Measurements from ENCODE around the gene MUC12.
"Not testable (repeated sequence)": the region's sequence is repeated elsewhere in the genome, so short reads cannot be mapped to it uniquely, and the experiment has no call there.

The MUC12 gene

DNA sequence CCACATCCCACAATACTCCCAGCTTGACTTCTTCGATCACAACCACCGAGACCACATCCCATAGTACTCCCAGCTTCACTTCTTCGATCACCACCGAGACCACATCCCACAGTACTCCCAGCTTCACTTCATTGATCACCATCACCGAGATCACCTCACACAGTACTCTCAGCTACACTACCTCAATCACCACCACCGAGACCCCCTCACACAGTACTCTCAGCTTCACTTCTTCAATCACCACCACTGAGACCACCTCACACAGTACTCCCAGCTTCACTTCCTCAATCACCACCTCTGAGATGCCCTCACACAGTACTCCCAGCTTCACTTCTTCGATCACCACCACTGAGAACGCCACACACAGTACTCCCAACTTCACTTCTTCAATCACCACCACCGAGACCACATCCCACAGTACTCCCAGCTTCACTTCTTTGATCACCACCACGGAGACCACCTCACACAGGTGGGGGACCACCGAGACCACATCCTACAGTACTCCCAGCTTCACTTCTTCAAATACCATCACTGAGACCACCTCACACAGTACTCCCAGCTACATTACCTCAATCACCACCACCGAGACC lies 11.4 kb upstream of the MUC12 start:
- no peak for DNase-seq (ENCODE audit: low spot score)

GRCh38 chr7:100959894-100960293 lies 9.5 kb upstream of the MUC12 start:
- no peak for DNase-seq (ENCODE audit: low spot score)

GRCh38 chr7:100962537-100962936 lies 6.8 kb upstream of the MUC12 start:
- DNase-seq (ENCODE audit: low spot score): no peak

GRCh38 chr7:100963386-100963785 lies 6.0 kb upstream of the MUC12 start:
- no peak for DNase-seq (ENCODE audit: low spot score)

DNA sequence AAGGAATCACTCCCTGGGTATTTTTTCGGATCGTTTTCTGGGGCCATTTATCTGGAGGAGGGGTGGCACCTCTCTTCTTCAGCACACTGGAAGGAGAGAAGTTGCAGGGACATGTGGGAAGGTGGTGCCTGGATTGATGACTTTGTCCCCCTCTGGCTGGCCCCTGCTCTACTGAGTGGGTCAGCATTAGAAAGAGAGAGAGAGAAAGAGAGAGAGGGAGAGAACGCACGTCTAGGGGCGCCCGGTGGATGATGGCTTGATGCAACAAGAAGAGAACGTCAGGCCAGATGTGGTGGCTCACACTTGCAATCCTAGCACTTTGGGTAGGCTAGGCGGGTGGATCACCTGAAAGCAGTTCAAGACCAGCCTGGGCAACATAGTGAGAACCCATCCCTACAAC lies 5.5 kb upstream of the MUC12 start:
- DNase-seq (ENCODE audit: low spot score): no peak

- DNase-seq (ENCODE audit: low spot score): no peak
Measured at GRCh38 chr7:100964630-100965029, 4.7 kb upstream of the MUC12 start.

DNA sequence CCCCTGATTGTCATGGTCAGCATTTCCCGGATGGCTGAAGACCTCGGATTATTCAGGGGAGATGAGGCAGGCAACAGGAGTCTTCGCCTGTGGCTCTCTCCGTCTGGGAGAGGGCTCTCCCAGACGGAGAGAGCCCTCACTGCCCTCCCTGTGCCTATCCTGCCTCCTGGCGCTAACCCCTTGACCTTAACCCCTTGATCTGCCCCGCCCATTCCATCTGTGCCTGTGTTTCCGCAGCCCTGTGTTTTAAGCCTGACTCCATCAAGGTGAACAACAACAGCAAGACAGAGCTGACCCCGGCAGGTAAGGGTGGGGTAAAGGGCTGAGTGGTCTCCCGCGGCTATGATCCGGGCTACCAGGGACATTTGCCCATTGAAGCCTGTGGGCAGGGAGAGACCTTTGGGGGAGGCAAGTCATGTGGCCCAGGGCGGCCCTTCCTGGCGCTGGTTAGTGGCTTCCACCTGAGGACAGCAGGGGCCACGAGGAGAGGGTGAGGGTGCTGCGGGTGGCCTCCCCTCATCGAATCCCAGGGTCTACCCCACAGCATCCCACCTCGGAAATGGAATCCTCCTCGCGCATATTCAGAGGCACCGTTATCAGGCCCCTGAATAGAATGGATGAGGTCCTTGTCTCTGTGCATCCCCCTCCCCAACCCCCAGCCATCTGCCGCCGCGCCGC lies 4.2 kb upstream of the MUC12 start:
- no peak for DNase-seq (ENCODE audit: low spot score)

GRCh38 chr7:100965723-100966541 lies 3.4 kb upstream of the MUC12 start:
- DNase-seq (ENCODE audit: low spot score): peak; percentile 48

GRCh38 chr7:100966542-100967291 lies 2.6 kb upstream of the MUC12 start:
- no peak for DNase-seq (ENCODE audit: low spot score)

- no peak for DNase-seq (ENCODE audit: low spot score)
Measured at GRCh38 chr7:100967292-100967863, 2.0 kb upstream of the MUC12 start.

GRCh38 chr7:100968031-100968430 lies 1.3 kb upstream of the MUC12 start:
- no peak for DNase-seq (ENCODE audit: low spot score)

- no peak for DNase-seq (ENCODE audit: low spot score)
Measured at GRCh38 chr7:100968650-100969049, 715 bp upstream of the MUC12 start.

DNA sequence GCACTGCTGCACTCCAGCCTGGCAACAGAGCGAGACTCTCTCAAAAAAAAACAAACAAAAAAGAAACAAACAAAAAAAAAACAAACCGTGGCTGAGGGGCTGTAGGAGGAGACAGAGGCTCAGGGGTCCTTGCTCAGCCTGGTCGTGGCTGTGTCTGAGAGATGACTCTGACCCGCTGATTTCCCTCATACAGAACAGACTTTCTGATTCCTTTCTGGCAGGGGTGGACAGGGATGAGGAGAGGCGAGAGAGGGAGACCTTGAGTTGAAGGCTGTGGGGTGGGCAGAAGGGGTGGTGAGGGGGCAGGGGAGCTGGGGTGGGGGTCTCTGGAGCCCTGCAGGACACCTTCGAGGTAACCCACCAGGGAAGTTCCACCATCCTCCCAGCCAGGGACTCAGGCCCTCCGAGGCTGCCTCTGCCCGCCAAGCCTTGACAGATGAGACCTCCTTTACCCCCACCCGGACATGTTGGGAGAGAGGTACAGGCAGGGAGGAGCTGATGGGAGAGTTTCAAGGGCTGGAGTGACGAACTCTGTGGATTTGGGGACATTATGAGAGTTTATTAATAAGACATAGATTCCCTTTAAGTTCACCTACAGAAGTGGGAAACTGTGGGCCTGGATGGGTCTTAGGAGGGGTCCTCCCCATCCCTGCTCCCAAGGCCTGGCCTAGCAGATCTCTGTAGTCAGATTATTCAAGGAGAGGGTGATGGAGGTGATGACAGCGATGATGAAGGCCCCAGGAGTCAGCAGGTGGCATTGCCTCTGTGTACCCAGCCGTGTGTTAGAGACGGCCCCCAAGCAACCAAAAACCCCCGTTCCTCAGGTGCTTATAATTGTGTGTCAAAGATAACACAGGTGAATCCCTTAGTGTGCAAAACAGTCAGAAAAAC lies 2.0 kb downstream of the MUC12 start:
- no peak for DNase-seq (ENCODE audit: low spot score)

DNA sequence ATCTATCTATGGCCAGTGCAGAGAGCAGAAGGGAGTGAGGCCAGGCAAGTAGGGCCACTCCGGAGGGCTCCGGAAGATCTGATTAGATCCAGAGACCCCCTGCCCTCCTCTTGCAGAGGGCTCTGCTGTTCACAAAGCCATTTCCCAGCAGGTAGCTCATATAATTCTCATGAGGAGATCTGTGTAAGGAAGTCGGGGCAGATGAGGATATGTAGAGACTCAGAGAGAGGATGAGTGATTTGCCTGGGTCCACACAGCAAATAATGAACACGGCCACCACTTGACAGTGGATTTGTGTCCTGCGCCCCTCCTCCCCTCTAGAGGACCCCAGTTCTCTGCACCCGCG lies 2.6 kb downstream of the MUC12 start:
- DNase-seq (ENCODE audit: low spot score): no peak

DNA sequence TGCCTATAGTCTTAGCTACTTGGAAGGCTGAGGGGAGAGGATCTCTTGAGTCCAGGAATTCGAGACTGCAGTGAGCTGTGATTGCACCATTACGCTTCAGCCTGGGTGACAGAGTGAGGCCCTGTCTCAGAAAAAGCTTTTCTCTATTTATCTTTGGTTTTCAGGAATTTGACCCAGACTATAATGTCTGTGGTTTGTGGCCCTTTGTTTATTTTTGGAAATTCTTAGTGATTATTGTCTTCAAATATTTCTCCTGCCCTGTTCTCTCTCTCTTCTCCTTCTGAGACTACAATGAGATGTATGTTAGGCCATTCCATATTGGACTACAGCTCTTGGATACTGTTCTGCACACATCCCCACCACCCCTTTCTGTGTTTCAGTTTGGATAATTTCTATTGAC lies 4.7 kb downstream of the MUC12 start:
- DNase-seq (ENCODE audit: low spot score): no peak

- DNase-seq (ENCODE audit: low spot score): no peak
Measured at GRCh38 chr7:100975371-100975821, 6.0 kb downstream of the MUC12 start.

GRCh38 chr7:100978300-100978699 lies 8.9 kb downstream of the MUC12 start:
- DNase-seq (ENCODE audit: low spot score): no peak

DNA sequence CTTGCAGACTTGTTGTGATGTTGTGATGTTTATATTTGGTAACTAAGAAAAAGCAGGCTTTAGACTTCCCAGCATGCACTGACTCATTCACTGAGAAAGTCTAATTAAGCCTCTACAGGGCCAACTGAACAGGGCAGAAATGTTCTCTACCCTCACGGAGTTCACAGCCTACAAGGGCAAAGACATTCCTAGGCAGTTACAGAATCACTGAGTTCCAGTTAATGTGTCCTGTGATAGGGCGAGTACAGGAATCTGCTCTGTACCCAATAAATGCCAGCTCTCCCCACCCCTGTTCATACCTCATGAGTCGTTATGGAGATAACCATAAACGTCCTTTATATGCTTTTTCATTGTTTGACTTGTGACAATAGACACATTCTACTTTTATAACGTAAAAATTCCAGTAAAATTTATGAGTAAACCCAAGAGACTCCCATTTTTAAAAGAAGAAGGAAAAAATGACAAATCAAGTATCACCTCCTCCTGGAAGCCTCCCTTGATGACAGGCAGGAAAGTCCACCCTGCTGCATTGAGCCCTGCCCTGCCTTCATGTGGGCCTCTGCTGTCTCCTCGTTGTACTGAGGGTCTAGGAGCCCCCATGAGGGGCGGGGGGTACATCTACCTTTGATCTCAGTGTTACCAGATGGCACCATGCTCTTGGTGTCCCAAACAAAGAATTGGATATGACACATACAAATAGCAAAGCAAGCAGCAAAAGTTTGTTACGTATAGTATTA lies 14.3 kb downstream of the MUC12 start:
- DNase-seq (ENCODE audit: low spot score): no peak

GRCh38 chr7:100984241-100984918 lies 15.0 kb downstream of the MUC12 start:
- not testable (repeated sequence) for DNase-seq (ENCODE audit: low spot score)

Data from CD4-positive, alpha-beta T cell treated with Interleukin-6 at 100 ng/mL for 8 hours (primary cell).